ENCODE measurements around the gene PLGRKT.
"Not testable (repeated sequence)": the region's sequence is repeated elsewhere in the genome, so short reads cannot be mapped to it uniquely, and the experiment has no call there.

PLGRKT gene

GRCh38 chr9:5450359-5451091 is 12.8 kb upstream of the PLGRKT start, which contains the start of gene CD274:
CD274 (plus strand) TSS chr9:5450542; CDS start chr9:5456114, 5,572 bp downstream.
- DNase-seq (ENCODE audit: low spot score), result peak; percentile 75

DNA sequence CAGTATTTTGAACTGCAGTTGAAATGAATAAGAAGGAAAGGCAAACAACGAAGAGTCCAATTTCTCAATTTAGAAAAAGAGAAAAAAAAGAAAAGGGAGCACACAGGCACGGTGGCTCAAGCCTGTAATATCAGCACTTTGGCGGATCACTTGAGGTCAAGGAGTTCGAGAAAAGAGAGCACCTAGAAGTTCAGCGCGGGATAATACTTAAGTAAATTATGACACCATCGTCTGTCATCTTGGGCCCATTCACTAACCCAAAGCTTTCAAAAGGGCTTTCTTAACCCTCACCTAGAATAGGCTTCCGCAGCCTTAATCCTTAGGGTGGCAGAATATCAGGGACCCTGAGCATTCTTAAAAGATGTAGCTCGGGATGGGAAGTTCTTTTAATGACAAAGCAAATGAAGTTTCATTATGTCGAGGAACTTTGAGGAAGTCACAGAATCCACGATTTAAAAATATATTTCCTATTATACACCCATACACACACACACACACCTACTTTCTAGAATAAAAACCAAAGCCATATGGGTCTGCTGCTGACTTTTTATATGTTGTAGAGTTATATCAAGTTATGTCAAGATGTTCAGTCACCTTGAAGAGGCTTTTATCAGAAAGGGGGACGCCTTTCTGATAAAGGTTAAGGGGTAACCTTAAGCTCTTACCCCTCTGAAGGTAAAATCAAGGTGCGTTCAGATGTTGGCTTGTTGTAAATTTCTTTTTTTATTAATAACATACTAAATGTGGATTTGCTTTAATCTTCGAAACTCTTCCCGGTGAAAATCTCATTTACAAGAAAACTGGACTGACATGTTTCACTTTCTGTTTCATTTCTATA is 12.0 kb upstream of the PLGRKT start:
- no peak for DNase-seq (ENCODE audit: low spot score)

- DNase-seq (ENCODE audit: low spot score), result no peak
Measured at GRCh38 chr9:5448461-5449435, 11.0 kb upstream of the PLGRKT start.

GRCh38 chr9:5448016-5448415 is 10.3 kb upstream of the PLGRKT start:
- DNase-seq (ENCODE audit: low spot score), result no peak

DNA sequence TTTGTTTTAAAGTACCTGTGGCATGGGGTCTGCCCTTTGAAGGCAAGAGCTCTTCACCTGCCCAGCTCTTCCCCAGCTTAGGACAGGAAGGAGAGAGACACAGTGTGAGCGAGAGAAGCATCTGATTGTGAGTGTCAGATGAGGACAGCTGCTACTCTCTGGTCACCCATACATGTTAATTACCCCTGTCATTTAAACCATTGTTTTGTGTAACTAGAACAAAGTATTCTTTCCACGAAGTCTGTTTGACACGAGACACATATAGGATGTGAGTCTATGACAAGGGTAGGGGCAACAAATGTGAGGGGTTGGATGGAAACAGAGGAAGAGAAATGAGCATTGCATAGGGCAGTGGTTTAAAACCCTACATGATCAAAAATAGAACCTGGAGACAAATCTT is 9.6 kb upstream of the PLGRKT start:
- no peak for DNase-seq (ENCODE audit: low spot score)

DNA sequence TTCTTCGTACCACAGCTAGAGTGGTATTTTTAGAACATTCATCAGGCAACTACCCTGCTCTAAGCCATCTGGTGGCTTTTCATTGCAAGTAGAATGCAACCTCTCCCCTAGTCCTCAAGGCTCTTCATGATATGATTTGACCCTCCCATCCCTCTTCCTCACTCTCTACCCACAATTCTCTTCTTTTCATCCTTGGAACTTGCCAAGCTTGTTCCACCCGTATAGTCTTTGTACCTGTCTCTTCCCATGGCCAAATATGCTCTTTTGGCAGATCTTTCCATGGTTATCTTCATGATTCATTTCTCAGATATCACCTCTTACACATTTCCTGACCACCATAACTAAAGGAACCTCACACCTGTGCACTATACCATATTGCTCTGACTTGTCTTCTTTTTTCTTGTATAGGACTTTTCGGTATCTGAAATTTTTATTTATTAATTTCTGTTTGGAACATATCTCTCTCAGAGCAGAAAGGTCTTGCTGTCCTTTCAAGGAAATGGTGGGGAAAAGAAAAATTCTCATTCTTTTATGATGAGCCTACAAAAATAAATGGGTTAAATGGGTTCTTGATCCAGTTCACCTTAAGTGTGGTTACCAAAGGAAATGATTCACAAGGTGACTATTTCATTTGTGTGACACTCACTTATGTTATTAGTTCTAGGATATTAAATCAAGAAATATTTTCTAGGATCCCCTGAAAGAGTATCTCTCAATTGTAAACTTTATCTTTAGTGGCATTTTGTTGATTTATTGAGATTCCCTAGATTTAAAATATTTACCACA is 8.9 kb upstream of the PLGRKT start:
- DNase-seq (ENCODE audit: low spot score), result no peak

GRCh38 chr9:5445886-5446285 is 8.2 kb upstream of the PLGRKT start:
- no peak for DNase-seq (ENCODE audit: low spot score)

DNA sequence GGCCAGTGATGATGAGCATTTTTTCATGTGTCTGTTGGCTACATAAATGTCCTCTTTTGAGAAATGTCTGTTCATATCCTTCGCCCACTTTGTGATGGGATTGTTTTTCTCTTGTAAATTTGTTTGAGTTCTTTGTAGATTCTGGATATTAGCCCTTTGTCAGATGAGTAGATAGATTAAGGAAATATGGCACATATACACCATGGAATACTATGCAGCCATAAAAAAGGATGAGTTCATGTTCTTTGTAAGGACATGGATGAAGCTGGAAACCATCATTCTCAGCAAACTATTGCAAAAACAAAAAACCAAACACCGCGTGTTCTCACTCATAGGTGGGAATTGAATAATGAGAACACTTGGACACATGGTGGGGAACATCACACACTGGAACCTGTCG is 7.4 kb upstream of the PLGRKT start:
- not testable (repeated sequence) for DNase-seq (ENCODE audit: low spot score)

DNA sequence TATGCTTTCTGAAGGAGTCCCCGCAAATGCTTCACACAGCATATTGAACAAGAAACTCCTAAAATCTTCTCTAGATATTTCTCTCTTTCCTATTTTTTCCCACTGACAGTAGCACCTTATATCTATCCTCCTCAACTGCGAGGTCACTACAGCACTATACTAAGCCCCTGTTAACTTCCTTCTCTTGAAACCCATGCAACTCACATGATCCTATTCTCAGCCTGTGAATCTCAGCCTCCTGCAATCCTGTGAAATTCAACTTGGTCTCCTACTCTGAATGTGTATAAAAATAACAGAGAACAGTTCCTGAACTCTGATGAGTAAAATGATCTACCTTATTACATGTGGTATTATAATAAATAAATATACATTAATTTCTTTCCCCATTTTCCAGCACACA is 6.1 kb upstream of the PLGRKT start:
- no peak for DNase-seq (ENCODE audit: low spot score)

DNA sequence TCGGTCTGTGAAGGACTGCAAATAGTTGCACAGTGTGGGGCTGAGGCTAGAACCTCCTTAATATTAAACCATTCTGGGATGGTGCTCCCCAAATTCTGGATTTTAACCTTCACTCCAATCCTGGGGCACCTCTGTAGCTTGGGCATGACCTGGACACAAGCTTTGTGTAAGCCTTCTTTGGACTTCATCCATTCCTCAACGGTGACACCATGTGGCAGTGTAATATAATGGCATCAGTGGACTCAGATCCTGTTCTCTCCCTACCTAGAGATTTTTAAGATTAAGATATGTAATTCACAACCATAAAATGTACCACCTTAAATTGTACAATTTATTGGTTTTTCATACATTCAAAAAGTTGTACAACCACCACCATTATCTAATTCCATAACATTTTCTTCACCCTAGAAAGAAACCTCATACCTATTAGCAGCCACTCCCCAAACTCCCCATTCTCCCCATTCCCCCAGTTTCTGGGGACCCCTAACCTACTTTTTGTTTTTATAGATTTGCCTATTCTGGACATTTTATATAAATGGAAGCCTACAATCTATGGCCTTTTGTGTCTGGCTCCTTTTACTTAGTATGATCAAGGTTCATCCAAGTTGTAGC is 4.8 kb upstream of the PLGRKT start:
- peak; percentile 45 for DNase-seq (ENCODE audit: low spot score)

GRCh38 chr9:5441043-5441442 is 3.3 kb upstream of the PLGRKT start:
- DNase-seq (ENCODE audit: low spot score), result no peak

- no peak for DNase-seq (ENCODE audit: low spot score)
Measured at GRCh38 chr9:5440426-5440825, 2.7 kb upstream of the PLGRKT start.

DNA sequence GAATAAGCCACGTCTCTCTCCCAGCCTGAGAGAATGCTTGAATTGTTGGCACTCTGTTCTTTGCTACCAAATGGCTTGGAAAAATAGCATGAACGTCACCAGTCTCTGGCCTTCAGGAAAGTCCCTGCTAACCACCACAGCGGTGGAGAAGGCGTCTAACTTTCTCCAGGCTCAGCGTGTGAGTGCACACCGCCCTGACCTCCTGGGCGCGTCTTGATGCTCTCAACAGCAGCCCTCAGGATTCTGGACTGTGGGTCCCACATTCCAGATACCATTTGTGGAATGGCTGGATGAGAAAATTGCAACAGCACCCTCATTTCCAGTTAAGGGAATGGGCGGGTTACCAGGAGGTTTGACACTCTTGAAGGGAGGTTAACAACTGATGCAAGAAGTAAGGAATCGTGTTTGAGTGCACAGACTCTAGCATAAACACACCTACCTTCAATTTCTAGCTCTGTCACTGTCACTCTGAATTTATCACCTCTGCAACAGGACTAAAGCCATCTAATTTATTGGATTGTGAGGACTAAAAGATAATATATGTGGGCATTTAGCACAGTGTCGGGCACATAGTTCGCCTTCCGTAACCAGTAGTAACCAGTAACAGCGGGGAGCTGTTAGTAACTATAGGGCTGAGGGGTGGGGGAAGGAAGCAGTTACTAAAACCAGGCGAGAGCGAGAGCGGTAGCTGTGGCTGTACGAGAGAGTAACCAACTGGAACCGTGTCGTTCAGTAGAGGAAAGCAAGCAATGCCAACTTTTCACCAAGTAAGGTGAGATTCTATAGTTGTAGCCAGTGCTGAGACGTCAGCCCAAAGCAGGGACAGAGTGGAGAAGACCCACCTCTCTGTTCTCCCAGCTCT is 807 bp upstream of the PLGRKT start:
- peak; percentile 36 for DNase-seq (ENCODE audit: low spot score)

- no peak for DNase-seq (ENCODE audit: low spot score)
Measured at GRCh38 chr9:5436441-5436840, 1.3 kb downstream of the PLGRKT start.

DNA sequence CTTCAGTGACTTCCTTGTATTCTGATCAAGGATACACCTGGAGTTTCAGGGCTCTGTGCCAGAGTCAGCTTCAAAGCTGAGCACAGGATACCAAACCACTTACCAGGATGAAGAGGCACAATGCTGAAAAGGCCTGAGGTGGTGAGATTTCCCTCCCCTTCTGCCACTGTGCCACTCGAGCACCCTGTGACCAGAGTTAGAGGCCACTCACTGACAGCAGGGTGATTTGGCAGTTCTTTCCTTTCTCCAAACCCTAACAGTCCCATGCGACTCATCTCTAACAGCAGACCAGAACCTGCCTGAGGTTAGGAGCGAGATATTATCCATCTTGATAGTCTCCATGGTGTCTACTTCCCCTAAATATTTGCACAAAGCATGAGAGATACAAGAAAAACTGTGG is 1.8 kb downstream of the PLGRKT start:
- DNase-seq (ENCODE audit: low spot score), result no peak

DNA sequence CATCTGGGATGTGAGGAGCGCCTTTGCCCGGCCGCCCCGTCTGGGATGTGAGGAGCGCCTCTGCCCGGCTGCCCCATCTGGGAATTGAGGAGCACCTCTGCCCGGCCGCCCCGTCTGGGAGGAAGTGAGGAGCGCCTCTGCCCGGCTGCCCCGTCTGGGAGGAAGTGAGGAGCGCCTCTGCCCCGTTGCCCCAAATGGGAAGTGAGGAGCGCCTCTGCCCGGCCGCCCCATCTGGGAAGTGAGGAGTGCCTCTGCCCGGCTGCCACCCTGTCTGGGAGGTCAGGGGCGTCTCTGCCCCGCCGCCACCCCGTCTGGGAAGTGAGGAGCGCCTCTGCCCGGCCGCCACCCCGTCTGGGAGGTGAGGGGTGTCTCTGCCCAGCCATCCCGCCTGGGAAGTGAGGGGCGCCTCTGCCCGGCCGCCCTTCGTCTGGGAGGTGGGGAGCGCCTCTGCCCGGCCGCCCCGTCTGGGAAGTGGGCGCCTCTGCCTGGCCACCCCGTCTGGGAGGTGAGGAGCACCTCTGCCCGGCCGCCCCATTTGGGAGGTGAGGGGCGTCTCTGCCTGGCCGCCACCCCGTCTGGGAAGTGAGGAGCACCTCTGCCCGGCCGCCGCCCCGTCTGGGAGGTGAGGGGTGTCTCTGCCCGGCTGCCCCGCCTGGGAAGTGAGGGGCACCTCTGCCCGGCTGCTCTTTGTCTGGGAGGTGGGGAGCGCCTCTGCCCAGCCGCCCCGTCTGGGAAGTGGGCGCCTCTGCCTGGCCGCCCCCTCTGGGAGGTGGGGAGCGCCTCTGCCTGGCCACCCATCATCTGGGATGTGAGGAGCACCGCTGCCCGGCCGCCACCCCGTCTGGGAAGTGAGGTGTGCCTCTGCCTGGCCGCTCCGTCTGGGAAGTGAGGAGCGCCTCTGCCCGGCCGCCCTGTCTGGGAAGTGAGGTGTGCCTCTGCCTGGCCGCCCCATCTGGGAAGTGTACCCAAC is 3.6 kb downstream of the PLGRKT start:
- not testable (repeated sequence) for DNase-seq (ENCODE audit: low spot score)

DNA sequence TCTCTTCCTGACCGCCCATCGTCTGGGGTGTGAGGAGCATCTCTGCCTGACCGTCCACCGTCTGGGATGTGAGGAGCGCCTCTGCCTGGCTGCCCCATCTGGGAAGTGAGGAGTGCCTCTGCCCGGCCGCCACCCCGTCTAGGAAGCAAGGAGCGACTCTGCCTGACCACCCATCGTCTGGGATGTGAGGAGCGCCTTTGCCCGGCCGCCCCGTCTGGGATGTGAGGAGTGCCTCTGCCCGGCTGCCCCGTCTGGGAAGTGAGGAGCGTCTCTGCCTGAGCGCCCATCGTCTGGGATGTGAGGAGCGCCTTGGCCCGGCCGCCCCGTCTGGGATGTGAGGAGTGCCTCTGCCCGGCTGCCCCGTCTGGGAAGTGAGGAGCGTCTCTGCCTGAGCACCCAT is 4.4 kb downstream of the PLGRKT start:
- DNase-seq (ENCODE audit: low spot score), result not testable (repeated sequence)

- DNase-seq (ENCODE audit: low spot score), result not testable (repeated sequence)
Measured at GRCh38 chr9:5432890-5433289, 4.8 kb downstream of the PLGRKT start.

GRCh38 chr9:5430912-5431311 is 6.8 kb downstream of the PLGRKT start:
- DNase-seq (ENCODE audit: low spot score), result no peak

Measured in CD4-positive, alpha-beta T cell treated with Interleukin-6 at 100 ng/mL for 8 hours (primary cell).